ENCODE data around the gene FBXO8.

DNA sequence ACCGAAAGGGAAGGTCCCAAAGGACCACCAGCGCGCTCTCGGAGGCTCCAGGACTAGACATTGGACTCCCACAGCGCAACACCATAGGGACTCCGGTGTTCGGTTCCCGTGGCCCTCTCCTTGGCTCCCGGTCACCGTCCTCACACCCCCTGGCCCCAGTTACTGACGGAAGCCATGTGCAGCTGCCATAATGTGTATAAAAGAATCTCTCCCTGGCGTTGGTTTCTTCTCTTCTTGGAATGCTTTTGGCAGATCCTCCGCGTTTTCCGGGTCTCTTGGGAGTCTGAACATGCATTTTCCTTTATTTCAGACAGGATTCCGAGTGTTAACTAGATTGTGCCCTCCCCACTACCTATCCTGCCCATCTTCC lies 69.8 kb downstream of the FBXO8 start:
- TF ChIP-seq CTCF (IDR thresholded peaks at IDR 0.05) (no peak), POLR2A (IDR thresholded peaks at IDR 0.05) (no peak)

Data from uterus (tissue), 2 donors.